Epithelial cell of esophagus (primary cell): ENCODE data around the gene SORL1.
A peak's percentile ranks its signal among the peaks of the same experiment; 100 is the strongest.

Source experiments
- DNase-seq: peaks from one replicate; pipeline ENCODE4 v3.0.0; 2010; ENCODE audit warnings: low read depth
- H3K4me3 ChIP-seq: 2 replicates; pipeline ENCODE4 v1.5.1; 2011; ENCODE audit warnings: mild to moderate bottlenecking, low read length, control low read depth
- TF ChIP-seq, protein P1 (sequence below): IDR thresholded peaks from 2 replicates; pipeline ENCODE4 v1.5.1; 2011; ENCODE audit warnings: low read depth, mild to moderate bottlenecking, low read length, control low read depth, inconsistent platforms; ENCODE audit not compliant: insufficient read depth; ENCODE audit errors: missing control alignments

SORL1 gene

DNA sequence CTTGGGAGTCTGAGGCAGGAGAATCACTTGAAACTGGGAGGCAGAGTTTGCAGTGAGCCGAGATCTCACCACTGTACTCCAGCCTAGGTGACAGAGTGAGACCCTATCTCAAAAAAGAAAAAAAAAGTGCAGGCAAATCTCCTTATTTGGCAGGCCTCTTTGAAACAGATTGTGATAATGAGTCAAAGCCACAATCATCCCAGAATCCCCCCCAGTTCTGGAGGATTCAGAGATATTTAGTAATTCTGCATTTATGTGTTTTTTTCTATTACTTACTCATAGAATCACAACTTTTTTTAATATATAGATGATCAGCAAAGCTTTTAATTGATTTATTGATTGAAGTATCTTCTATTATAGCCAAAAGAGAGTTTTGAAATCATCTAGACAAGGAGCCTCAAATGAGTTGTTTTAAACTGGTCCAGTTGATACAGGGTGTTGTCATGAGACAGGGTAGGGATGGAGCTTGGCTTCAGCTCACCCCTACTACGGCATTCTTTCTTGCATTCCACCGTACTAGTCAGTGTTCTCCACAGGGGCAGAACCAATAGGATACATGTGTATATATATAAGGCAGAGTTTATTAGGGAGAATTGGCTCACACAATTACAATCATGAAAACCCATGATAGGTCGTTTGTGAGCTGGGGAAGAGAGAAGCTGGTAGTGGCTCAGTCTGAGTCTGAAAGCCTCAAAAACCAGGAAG lies 39.3 kb upstream of the SORL1 start:
- TF ChIP-seq, protein P1, sequence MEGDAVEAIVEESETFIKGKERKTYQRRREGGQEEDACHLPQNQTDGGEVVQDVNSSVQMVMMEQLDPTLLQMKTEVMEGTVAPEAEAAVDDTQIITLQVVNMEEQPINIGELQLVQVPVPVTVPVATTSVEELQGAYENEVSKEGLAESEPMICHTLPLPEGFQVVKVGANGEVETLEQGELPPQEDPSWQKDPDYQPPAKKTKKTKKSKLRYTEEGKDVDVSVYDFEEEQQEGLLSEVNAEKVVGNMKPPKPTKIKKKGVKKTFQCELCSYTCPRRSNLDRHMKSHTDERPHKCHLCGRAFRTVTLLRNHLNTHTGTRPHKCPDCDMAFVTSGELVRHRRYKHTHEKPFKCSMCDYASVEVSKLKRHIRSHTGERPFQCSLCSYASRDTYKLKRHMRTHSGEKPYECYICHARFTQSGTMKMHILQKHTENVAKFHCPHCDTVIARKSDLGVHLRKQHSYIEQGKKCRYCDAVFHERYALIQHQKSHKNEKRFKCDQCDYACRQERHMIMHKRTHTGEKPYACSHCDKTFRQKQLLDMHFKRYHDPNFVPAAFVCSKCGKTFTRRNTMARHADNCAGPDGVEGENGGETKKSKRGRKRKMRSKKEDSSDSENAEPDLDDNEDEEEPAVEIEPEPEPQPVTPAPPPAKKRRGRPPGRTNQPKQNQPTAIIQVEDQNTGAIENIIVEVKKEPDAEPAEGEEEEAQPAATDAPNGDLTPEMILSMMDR: no peak
- DNase-seq: no peak
- no peak overlapping the region for H3K4me3 ChIP-seq

DNA sequence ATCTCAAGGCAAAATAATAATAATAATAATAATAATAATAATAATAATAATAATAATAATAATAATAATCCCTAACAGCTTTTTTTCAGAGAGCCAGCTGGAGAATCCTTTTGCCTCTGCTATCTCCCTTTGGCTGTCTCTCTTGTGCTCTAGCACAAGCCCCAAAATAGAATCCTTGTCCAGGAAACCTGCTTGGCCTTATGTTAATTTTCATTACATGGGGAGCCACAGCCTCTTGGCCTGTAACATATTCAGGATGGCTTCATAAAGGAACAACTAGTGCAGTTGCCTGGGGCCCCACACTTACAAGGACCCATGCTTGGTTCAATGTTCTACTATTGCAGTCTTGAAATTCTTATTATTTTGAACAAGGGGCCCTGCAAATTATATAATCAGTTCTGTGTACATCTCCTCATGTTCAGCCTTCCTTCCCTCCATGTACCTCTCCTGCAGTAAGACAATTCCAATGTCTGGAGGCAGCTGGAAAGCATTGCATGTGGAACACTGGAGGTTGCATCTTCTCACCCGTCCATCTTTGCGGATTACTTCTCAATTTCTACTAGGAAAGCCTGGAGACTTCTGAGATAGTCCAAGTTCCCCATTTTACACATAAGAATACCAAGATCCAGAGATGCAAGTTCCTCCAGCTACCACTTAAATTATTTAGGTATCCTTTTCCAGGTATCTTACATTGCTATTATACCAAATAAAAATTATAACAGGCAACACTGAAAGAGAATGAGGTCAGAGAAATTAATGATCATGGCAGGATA lies 37.8 kb upstream of the SORL1 start:
- no peak overlapping the region for H3K4me3 ChIP-seq
- DNase-seq: no peak
- TF ChIP-seq, protein P1: no peak

DNA sequence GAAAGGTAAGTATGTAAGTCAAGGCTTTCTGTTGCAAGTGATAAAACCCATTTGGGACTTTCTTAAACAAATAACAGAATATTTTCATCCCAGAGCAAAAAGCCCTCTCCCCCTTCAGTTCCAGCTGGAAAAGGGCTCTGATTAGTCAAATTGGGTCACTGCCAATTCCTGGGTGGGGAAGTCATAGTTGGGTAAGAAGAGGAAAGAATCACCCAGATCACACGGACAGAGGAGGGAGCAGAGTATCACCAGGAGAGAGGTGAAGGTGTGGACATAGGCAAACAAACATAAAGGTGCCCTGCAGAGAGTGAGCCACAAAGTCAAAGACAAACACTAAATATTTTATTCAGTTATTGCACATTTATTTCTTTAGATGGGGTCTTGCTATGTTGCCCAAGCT lies 36.3 kb upstream of the SORL1 start:
- TF ChIP-seq, protein P1: no peak
- DNase-seq: peak; percentile 49

DNA sequence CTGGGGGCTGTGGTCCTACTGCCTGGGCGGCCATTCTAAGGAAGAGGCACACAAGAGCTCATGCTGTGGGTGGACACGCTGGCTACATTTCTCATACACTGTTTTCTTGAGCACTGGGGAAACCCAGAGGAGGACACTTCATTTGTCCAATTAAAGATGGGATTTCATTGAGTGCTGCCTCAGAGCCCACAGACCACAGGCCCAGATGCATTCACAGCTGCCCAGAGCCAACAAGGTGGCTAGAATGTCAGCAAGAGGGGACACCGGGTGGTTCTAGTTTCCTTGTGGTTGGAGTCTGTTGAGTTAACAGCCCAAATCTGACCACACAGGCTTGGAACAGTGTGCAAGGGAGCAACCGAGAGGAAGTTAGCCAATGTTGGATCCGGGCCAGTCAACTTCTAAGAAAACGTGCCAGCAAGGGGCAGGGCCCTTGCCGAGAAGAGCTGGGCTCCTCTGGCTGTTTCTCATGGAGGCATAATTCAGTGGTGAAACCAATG lies 35.0 kb upstream of the SORL1 start:
- TF ChIP-seq, protein P1: no peak
- H3K4me3 ChIP-seq: no peak overlapping the region
- peak; percentile 81 for DNase-seq

More for the DNA sequence above, 36.3 kb upstream of the SORL1 start:
- H3K4me3 ChIP-seq: no peak overlapping the region

DNA sequence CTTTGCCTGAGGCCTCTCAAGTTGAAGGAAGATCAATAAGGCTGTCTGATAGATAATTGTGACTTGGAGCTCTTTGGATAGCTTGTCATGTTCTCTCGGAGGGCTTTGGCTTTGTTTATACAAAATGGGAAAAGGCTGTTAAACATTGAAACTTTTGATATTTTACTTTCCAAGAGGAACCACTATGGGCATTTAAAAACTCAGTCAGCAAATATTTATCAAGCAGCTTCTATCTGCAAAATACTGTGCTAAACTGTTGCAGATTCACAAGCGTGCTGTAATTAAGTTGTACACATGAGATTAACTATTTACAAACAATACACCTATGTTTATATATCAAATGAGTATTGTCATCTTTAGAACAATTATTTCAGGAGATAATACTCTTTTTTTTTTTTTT lies 34.5 kb upstream of the SORL1 start:
- no peak for DNase-seq
- no peak overlapping the region for H3K4me3 ChIP-seq
- TF ChIP-seq, protein P1: no peak

DNA sequence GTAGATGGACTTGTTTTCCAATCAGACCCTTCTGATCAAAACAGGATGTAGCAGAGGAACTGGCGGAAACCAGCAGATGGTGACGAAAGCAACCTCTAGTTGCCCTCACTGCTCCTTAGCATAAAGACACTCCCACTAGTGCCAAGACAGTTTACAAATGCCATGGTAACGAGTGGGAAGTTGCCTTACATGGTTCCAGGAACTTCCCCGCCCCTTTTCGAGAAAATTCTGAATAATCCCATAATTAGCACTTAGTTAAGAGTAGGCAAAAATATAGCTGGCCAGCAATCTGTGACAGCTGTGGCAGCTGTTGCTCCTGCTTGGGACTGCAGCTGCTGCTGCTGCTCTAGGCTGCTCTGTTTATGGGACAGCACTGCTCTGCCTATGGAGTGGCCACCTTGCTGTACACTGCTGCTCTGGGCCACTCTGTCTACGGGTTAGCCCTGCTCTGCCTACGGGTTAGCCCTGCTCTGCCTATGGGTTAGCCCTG lies 33.4 kb upstream of the SORL1 start:
- DNase-seq: no peak
- H3K4me3 ChIP-seq: no peak overlapping the region
- TF ChIP-seq, protein P1: no peak
